MM.1S (cell line): ENCODE results near the gene HAUS1.

Experiments used
- DNase-seq: peaks from one replicate; pipeline ENCODE4 v3.0.0-alpha.2; 2015
- H2AFZ ChIP-seq: fragments of 300-600 bp; sonication (generic); 2 replicates; pipeline ENCODE4 v1.6.0; 2016; ENCODE audit warnings: antibody characterized with exemption, low read length
- H3F3A ChIP-seq: fragments of 300-600 bp; sonication (generic); 2 replicates; pipeline ENCODE4 v1.6.1; 2016; ENCODE audit warnings: mild to moderate bottlenecking, antibody characterized with exemption, low read length, moderate library complexity, mixed read lengths; ENCODE audit not compliant: insufficient read depth
- H3K27ac ChIP-seq: fragments of 300-600 bp; sonication (generic); 2 replicates; pipeline ENCODE4 v1.5.1; 2016; ENCODE audit warnings: mild to moderate bottlenecking, low read length
- H3K27me3 ChIP-seq: fragments of 300-600 bp; sonication (generic); replicated peaks from 2 replicates; pipeline ENCODE4 v1.6.0; 2016; ENCODE audit warnings: low read length; ENCODE audit not compliant: insufficient read depth
- H3K36me3 ChIP-seq: fragments of 300-600 bp; sonication (generic); replicated peaks from 2 replicates; pipeline ENCODE4 v1.6.1; 2016; ENCODE audit warnings: mild to moderate bottlenecking, low read length, mixed read lengths; ENCODE audit not compliant: insufficient read depth
- H3K4me1 ChIP-seq: fragments of 300-600 bp; sonication (generic); 2 replicates; pipeline ENCODE4 v1.6.1; 2016; ENCODE audit warnings: low read length, mixed read lengths
- H3K4me2 ChIP-seq: fragments of 300-600 bp; sonication (generic); 2 replicates; pipeline ENCODE4 v1.6.0; 2016; ENCODE audit warnings: low read depth, low read length
- H3K4me3 ChIP-seq: fragments of 300-600 bp; sonication (generic); 2 replicates; pipeline ENCODE4 v1.5.1; 2016; ENCODE audit warnings: low read length, mixed read lengths
- H3K79me2 ChIP-seq: fragments of 300-600 bp; sonication (generic); 2 replicates; pipeline ENCODE4 v1.6.1; 2016; ENCODE audit warnings: mixed run types, low read length, mixed read lengths
- H3K9ac ChIP-seq: fragments of 300-600 bp; sonication (generic); 2 replicates; pipeline ENCODE4 v1.6.1; 2016; ENCODE audit warnings: low read length, mixed read lengths
- H3K9me2 ChIP-seq: fragments of 300-600 bp; sonication (generic); replicated peaks from 2 replicates; pipeline ENCODE4 v1.6.1; 2016; ENCODE audit warnings: mild to moderate bottlenecking, low read length, mixed read lengths; ENCODE audit not compliant: insufficient read depth
- H3K9me3 ChIP-seq: fragments of 300-600 bp; sonication (generic); replicated peaks from 2 replicates; pipeline ENCODE4 v1.6.1; 2016; ENCODE audit warnings: mild to moderate bottlenecking, low read length, mixed read lengths; ENCODE audit not compliant: insufficient read depth
- H4K20me1 ChIP-seq: fragments of 300-600 bp; sonication (generic); 2 replicates; pipeline ENCODE4 v1.6.1; 2016; ENCODE audit warnings: mild to moderate bottlenecking, low read length, moderate library complexity, mixed read lengths; ENCODE audit not compliant: insufficient read depth
- EZH2 ChIP-seq: fragments of 300-600 bp; sonication (generic); optimal IDR thresholded peaks from 2 replicates; pipeline ENCODE3; 2017; ENCODE audit warnings: low read depth, mild to moderate bottlenecking, antibody characterized with exemption, low read length, mixed read lengths
- EZH2phosphoT487 ChIP-seq: fragments of 300-600 bp; sonication (generic); IDR thresholded peaks from 2 replicates; pipeline ENCODE4 v1.6.1; 2018; ENCODE audit warnings: antibody characterized with exemption, low read length
- TF ChIP-seq, protein P1 (sequence below): fragments of 300-600 bp; sonication (generic); IDR thresholded peaks from 2 replicates; pipeline ENCODE4 v1.5.1; 2016; ENCODE audit warnings: antibody characterized with exemption, low read length, mixed read lengths

Gene HAUS1

DNA sequence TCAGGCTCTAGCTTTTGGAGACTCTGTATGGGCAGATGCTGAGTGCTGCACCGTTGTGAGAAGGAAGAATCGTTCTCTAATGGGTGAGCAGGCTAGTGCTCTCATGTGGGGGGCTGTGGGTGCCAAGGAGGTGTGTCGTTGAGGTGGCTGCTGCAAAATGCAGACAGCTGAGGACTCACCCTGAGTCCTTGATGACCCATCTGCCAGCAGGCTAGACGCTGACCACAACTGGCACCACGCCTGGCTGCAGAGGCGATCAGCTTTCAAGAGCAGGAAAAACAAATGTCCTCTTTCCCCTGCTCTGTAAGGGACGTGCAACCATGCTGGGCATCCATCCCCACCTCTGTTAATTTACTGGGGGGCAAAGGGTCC lies 48.2 kb downstream of the HAUS1 start:
- no peaks in the 10 kb centered on the region for H3K9me3 ChIP-seq
- H3K79me2 ChIP-seq, result no peaks in the 10 kb centered on the region
- H3F3A ChIP-seq, result no peaks in the 10 kb centered on the region; the same call in 1 of the 2 replicates
- H2AFZ ChIP-seq, result no peak overlapping the region
- H3K4me1 ChIP-seq, result peaks cover 7% of the 10 kb centered on the region; the same call in 1 of the 2 replicates
- no peak overlapping the region for H3K4me3 ChIP-seq
- TF ChIP-seq EZH2phosphoT487 (no peak), EZH2 (no peak)
- TF ChIP-seq, protein P1, sequence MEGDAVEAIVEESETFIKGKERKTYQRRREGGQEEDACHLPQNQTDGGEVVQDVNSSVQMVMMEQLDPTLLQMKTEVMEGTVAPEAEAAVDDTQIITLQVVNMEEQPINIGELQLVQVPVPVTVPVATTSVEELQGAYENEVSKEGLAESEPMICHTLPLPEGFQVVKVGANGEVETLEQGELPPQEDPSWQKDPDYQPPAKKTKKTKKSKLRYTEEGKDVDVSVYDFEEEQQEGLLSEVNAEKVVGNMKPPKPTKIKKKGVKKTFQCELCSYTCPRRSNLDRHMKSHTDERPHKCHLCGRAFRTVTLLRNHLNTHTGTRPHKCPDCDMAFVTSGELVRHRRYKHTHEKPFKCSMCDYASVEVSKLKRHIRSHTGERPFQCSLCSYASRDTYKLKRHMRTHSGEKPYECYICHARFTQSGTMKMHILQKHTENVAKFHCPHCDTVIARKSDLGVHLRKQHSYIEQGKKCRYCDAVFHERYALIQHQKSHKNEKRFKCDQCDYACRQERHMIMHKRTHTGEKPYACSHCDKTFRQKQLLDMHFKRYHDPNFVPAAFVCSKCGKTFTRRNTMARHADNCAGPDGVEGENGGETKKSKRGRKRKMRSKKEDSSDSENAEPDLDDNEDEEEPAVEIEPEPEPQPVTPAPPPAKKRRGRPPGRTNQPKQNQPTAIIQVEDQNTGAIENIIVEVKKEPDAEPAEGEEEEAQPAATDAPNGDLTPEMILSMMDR, result no peak
- H4K20me1 ChIP-seq, result no peaks in the 10 kb centered on the region
- DNase-seq, result no peak
- no peak overlapping the region for H3K27ac ChIP-seq
- H3K36me3 ChIP-seq, result no peaks in the 10 kb centered on the region
- no peak overlapping the region for H3K4me2 ChIP-seq
- no peaks in the 10 kb centered on the region for H3K27me3 ChIP-seq
- H3K9me2 ChIP-seq, result no peaks in the 10 kb centered on the region
- H3K9ac ChIP-seq, result no peak overlapping the region

DNA sequence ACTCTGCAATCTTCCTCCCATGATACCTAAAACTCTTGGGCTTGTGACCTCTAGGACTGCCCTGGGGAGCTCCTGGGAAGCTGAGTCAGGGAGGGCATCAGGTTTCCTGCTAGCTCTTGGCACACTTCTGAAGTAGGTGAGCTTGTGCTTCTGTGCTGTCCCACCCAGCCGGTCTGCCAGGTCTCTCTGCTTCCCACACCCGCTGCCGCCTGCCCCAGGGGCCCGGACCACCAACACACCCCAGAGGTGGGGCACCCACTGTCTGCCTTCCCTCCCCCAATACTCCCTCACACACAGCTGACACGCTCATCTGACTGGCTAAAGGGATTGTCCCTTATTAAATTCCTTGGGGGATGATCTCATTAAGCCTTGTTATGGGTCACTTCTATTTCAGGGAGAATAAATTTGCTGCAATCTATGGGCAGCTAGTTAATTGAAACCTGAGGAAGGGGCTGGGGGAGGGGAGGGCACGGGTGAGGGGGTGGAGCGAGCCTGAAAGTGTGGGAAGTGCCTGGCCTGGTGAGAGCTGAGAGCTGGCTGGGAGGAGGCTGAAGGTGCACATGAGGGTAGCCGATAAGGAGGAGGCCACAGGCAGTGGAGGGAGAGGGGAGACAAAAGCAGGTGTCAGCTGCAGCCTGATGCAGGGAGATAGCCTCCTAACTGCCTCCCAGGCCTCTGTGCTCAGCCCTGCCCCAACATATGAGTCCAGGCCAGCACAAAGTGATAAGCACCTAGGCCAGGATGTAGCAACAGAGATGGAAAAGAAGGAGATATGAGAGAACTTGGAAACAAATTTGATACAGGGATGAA lies 48.8 kb downstream of the HAUS1 start:
- no peaks in the 10 kb centered on the region for H3K9me3 ChIP-seq
- no peak overlapping the region for H3K4me3 ChIP-seq
- H3K4me1 ChIP-seq, result peaks cover 7% of the 10 kb centered on the region; the same call in 1 of the 2 replicates
- DNase-seq, result no peak
- no peak overlapping the region for H3K4me2 ChIP-seq
- no peaks in the 10 kb centered on the region for H3K79me2 ChIP-seq
- no peak overlapping the region for H3K9ac ChIP-seq
- H2AFZ ChIP-seq, result no peak overlapping the region
- no peaks in the 10 kb centered on the region for H3K27me3 ChIP-seq
- no peaks in the 10 kb centered on the region for H3K9me2 ChIP-seq
- no peaks in the 10 kb centered on the region; the same call in 1 of the 2 replicates for H3F3A ChIP-seq
- no peaks in the 10 kb centered on the region for H4K20me1 ChIP-seq
- no peak overlapping the region for H3K27ac ChIP-seq
- H3K36me3 ChIP-seq, result no peaks in the 10 kb centered on the region
- TF ChIP-seq EZH2 (no peak), EZH2phosphoT487 (no peak)
- TF ChIP-seq, protein P1, result no peak

DNA sequence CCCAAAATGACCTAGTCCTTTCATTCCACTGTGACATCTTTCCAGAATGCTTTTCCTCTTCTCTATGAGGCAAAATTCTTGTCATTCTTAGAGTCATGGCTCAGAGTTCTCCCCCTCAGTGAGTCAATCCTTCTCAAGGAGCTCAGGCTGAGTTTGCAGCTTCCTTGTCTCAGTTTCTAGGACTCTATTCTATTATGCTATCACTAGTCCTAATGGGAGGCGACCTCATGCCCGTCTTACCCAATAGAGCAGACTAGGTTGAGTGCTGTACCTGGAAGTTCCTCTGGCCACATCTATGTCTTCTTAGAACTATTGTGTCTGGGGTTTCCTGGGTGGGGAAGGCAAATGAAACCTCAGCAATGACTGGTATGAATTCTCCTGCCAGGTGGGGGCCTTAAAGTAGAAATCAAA lies 51.5 kb downstream of the HAUS1 start:
- DNase-seq, result no peak
- H3K27ac ChIP-seq, result no peak overlapping the region
- H2AFZ ChIP-seq, result no peak overlapping the region

More for the DNA sequence above, 51.5 kb downstream of the HAUS1 start:
- TF ChIP-seq EZH2phosphoT487 (no peak), EZH2 (no peak)
- TF ChIP-seq, protein P1, result no peak
- no peaks in the 10 kb centered on the region for H3K9me3 ChIP-seq
- H3K9me2 ChIP-seq, result no peaks in the 10 kb centered on the region
- peaks cover 15% of the 10 kb centered on the region for H3K4me1 ChIP-seq
- no peaks in the 10 kb centered on the region for H3K36me3 ChIP-seq
- H3K79me2 ChIP-seq, result no peaks in the 10 kb centered on the region
- no peak overlapping the region for H3K4me2 ChIP-seq
- no peak overlapping the region for H3K9ac ChIP-seq
- no peak overlapping the region for H3K4me3 ChIP-seq
- no peaks in the 10 kb centered on the region for H4K20me1 ChIP-seq
- no peaks in the 10 kb centered on the region for H3K27me3 ChIP-seq
- no peaks in the 10 kb centered on the region for H3F3A ChIP-seq
